ENCODE measurements around the gene LTBP1.
"Not testable (repeated sequence)": the region's sequence is repeated elsewhere in the genome, so short reads cannot be mapped to it uniquely, and the experiment has no call there.

LTBP1 gene

DNA sequence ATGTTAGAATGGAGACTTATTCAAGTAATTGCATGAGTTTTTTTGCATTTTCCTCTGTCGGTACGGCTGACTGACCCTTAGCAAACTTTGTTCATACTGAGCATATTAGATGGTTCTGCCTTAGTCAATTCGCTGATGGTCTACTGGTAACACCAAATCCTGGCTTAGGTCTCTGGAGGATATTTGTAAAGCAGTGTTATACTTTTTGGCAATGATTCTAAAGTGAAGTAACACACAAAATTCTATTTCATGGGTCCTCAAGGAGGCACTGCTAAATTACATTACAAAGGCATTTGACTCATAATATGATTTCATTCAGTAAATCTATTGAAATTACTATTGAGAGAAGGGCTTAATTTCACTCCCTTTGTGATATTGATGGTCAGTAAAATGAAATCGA lies 282.9 kb downstream of the LTBP1 start:
- DNase-seq (ENCODE audit: low read depth) = no peak

- no peak for DNase-seq (ENCODE audit: low read depth)
Measured at GRCh38 chr2:33230195-33230594, 283.4 kb downstream of the LTBP1 start.

GRCh38 chr2:33230842-33231241 lies 284.1 kb downstream of the LTBP1 start:
- DNase-seq (ENCODE audit: low read depth) = no peak

DNA sequence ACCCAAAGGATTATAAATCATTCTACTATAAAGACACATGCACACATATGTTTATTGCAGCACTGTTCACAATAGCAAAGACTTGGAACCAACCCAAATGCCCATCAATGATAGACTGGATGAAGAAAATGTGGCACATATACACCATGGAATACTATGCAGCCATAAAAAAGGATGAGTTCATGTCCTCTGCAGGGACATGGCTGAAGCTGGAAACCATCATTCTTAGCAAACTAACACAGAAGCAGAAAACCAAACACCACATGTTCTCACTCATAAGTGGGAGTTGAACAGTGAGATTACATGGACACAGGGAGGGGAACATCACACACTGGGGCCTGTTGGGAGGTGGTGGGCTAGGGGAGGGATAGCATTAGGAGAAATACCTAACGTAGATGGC lies 288.8 kb downstream of the LTBP1 start:
- DNase-seq (ENCODE audit: low read depth) = not testable (repeated sequence)

- DNase-seq (ENCODE audit: low read depth) = no peak
Measured at GRCh38 chr2:33236482-33237385, 290.0 kb downstream of the LTBP1 start.

- no peak for DNase-seq (ENCODE audit: low read depth)
Measured at GRCh38 chr2:33238111-33238510, 291.4 kb downstream of the LTBP1 start.

DNA sequence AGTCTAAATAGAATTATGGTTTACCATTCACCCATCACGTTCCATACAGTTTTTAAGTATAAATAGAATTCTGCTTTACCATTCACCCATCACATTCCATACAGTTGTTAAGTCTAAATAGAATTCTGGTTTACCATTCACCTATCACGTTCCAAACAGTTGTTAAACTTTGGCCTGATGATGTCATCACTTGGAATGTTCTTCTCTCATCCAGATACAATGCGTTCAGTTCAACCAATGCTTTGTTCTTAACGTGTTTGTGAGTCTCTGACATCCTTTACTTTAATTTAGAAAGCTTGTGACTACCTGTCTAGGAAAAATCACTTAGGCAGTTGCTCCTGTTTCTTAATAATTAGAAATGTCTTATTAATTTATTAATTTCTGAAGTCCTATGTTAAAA lies 293.4 kb downstream of the LTBP1 start:
- no peak for DNase-seq (ENCODE audit: low read depth)

DNA sequence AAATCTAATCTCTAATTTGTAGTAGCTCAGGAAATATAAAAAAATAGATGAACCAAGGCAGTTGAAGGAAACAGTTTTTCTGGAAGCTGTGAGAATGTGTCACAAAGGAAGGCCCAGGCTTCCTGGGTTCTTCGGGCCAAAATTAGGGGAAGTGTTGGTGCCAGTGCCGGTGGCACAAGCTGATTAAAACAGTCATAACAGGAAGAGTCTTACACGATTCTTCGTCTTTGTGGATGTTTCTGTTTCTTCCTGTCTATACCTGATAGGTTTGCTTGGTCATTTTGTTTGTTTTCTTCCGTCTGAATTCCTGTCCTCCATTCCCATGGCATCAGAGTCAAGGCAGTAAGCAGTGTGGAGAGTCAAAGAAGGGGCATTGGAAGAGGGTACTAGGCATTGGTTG lies 294.3 kb downstream of the LTBP1 start:
- DNase-seq (ENCODE audit: low read depth) = no peak

GRCh38 chr2:33241581-33241980 lies 294.8 kb downstream of the LTBP1 start:
- DNase-seq (ENCODE audit: low read depth) = no peak

- no peak for DNase-seq (ENCODE audit: low read depth)
Measured at GRCh38 chr2:33242845-33243244, 296.1 kb downstream of the LTBP1 start.

DNA sequence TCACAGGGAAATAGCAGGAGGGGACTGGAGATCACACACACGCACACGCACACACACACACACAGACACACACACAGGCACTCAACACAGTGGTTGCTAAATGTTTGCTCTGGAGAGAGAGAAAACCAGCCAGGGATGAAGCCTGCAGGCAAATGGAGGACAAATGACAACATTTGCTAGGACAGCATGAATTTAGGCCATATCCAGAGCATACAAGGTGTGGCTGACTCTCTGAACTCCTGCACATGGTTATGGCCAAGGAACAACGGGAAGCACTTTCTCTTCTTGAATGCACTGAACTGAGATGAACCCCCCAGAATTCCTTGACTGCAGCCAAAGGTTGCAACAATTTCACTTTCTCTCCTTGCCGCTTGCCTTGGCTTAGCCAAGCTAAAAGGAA lies 299.7 kb downstream of the LTBP1 start:
- DNase-seq (ENCODE audit: low read depth) = no peak

DNA sequence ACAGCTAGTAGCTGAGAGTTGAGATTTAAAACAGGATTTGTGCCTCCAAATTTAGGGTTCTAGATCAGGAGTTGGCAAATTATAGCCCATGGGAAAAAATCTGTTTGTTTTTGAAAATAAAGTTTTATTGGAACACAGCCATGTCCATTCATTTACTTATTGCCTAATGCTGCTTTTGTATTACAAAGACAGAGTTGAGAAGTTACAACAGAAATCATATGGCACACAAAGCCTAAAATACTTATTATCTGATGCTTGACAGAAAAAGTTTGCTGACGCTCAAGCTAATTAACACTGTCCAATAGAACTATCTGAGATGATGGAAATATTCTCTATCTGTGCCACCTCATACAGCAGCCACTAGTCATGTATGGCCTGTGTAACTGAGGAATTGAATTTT lies 300.6 kb downstream of the LTBP1 start:
- DNase-seq (ENCODE audit: low read depth) = no peak

DNA sequence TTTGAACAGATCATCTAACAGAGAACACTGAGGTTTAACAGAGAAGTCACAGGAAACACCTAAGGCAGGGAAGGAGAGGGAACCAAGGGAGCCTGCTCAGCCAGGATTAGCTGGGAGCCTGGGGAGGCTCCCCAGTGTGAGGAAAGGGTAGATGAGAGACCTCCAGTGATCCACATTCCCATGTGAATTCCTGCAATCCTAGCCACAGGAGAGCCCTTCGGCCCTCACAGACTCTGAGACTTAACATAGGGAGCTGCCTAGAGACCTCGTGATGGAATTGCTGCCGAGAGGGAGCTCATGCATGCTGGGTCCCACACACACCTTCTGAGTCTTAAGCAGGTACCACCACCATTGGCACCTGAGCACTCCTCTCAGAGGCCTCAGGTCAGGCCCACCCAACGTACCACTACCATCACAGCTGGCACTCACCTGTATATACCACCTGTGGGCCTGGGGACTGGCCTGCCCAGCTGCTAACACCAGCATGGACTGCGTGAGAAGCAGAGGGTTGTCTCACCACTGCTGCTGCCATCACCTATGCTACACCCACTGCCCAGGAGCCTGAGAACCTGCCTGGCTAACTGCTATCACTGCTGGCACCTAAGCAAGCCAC lies 303.8 kb downstream of the LTBP1 start:
- no peak for DNase-seq (ENCODE audit: low read depth)

GRCh38 chr2:33256162-33256755 lies 309.5 kb downstream of the LTBP1 start:
- DNase-seq (ENCODE audit: low read depth) = no peak

DNA sequence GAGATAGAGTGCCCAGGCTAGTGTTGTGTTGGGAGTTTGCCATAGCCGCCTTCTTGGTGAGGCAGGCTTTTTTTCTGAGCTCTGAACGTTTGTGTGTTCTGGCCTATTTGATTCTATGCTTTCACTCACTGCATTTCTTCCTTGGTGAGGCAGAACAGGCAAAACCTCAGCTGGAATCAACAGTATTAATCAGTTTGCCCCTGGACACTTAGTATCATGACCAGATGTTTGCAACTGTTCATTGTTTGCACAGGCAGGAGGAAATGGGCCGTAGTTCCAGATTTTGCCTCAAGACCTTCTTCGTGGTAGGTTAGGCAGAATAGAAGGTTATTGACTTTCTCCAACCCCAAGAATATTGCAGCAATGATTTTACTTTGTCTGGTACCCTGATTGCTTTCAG lies 311.6 kb downstream of the LTBP1 start:
- DNase-seq (ENCODE audit: low read depth) = no peak

- no peak for DNase-seq (ENCODE audit: low read depth)
Measured at GRCh38 chr2:33262097-33262496, 315.3 kb downstream of the LTBP1 start.

DNA sequence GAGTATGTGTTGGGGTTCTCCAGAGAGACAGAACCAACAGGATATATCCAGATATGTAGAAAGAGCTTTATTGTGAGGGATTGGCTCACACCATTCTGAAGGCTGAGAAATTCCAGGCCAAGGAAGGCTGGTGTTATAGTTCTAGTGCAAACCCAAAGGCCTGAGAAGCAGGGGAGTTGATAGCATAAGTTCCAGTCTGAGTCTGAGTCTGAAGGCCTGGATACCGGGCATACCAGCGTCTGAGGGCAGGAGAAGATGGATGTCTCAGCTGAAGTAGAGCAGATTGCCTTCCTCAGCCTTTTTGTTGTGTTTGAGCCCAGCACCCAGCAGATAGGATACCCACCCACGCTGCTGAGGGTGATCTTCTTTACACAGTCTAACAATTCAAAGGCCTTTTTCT lies 318.0 kb downstream of the LTBP1 start:
- DNase-seq (ENCODE audit: low read depth) = no peak

- no peak for DNase-seq (ENCODE audit: low read depth)
Measured at GRCh38 chr2:33265584-33266338, 319.0 kb downstream of the LTBP1 start.

DNA sequence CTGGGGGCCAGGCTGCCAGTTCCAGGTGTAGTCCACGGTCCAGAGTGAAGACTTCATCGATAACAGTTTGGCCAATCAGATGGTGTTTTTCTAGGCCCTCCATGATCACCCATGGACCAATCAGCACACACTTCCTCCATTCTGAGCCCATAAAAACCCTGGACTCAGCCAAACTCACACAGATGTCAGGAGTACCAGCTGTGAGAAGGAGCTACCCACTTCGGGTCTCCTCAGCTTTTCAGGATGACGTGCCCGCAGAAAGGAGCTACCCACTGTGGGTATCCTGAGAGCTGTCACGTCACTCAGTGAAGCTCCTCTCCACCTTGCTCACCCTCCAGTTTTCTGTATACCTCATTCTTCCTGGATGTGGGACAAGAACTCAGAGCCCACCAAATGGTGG lies 319.7 kb downstream of the LTBP1 start:
- no peak for DNase-seq (ENCODE audit: low read depth)

- no peak for DNase-seq (ENCODE audit: low read depth)
Measured at GRCh38 chr2:33267043-33267442, 320.3 kb downstream of the LTBP1 start.

- no peak for DNase-seq (ENCODE audit: low read depth)
Measured at GRCh38 chr2:33267756-33268155, 321.0 kb downstream of the LTBP1 start.

DNA sequence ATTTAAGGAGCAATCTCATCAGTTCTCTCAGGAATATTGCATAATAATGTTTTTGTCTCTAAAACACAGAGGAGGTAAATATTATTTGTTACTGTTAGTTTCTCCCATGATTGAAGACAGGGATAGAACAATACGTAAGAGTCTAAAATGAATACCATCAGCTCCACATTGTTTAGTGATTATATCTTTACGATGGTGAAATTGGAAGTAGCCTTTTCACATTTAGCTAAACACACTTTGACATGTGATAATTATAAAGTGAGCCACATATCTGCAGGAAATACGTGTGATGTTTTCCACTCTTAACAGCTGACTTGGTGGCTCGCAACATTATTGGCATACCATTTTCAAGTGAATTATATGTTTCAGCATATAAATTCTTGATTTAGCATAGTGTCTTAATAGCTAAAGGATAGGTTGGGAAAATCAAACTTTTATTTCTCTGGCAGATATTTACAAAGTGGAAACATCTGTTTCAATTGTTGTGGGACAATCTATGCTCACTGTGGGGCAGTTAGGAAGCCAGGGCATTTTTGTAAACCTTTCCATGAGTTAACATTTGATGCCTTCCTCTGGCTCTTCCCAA lies 321.6 kb downstream of the LTBP1 start:
- no peak for DNase-seq (ENCODE audit: low read depth)
